ENCODE data around the gene CDHR1. TPM values are rescaled to one million over a fixed set of nuclear protein-coding genes. Genes with fewer than 3 reads are reported as not detected.

Gene CDHR1
- total RNA-seq, 1 donor from 2014 or later: 0.24 TPM

DNA sequence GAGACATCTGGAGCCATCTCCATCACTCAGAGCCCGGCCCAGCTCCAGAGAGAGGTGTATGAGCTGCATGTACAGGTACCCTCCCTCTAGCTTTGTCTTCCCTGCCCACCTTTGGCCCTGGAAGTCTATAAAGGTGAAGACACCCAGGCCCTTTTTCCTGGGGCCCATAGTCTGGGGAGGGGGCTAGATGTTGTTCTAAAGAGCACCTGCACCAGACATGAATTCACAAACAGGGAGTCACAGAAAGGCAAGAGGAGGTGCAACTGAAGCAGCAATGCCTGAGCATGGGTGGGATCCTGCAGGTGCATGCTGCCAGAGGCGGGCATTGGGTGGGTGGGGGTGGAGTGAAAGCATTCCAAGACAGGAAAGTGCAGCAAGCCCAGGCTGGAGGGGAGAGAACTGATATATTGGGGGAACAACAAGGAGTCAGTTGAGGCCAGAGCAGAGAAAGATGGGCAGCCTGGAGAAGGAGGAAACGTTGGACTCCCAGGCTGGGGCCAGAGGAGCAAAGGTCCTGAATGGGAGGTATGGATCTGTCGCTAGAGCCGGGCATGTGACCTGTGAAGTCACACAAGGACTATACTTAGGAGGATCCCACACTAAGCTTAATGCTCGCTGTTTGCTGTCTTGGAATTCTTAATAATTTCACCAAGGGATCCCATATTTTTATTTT lies 11.7 kb downstream of the CDHR1 start:
- Mint-ChIP-seq H3K36me3 (ENCODE audit: unreplicated experiment) (no peaks in the 10 kb centered on the region), H3K27me3 (ENCODE audit: unreplicated experiment) (peaks cover 12% of the 10 kb centered on the region), H3K9me3 (ENCODE audit: unreplicated experiment) (no peaks in the 10 kb centered on the region), H3K4me3 (ENCODE audit: unreplicated experiment) (no peak overlapping the region), H3K27ac (ENCODE audit: unreplicated experiment) (no peak overlapping the region), H3K4me1 (ENCODE audit: unreplicated experiment) (no peaks in the 10 kb centered on the region)
- no peak for DNase-seq (ENCODE audit: extremely low spot score, unreplicated experiment)
- TF ChIP-seq, protein P1, sequence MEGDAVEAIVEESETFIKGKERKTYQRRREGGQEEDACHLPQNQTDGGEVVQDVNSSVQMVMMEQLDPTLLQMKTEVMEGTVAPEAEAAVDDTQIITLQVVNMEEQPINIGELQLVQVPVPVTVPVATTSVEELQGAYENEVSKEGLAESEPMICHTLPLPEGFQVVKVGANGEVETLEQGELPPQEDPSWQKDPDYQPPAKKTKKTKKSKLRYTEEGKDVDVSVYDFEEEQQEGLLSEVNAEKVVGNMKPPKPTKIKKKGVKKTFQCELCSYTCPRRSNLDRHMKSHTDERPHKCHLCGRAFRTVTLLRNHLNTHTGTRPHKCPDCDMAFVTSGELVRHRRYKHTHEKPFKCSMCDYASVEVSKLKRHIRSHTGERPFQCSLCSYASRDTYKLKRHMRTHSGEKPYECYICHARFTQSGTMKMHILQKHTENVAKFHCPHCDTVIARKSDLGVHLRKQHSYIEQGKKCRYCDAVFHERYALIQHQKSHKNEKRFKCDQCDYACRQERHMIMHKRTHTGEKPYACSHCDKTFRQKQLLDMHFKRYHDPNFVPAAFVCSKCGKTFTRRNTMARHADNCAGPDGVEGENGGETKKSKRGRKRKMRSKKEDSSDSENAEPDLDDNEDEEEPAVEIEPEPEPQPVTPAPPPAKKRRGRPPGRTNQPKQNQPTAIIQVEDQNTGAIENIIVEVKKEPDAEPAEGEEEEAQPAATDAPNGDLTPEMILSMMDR (IDR thresholded peaks at IDR 0.05): no peak

DNA sequence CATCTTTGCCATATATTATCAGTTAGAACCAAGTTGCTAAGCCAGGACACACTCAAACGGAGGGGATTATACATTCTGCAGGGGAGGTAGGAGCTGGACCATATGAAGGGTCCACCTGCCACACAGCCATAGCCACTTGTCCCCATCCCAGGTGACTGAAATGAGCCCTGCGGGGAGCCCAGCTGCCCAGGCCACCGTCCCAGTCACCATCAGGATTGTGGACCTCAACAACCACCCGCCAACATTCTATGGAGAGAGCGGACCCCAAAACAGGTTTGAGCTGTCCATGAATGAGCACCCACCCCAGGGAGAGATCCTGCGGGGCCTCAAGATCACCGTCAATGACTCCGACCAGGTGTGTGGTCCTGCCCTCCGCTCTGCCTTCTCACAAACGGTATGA lies 13.7 kb downstream of the CDHR1 start:
- Mint-ChIP-seq H3K27me3 (ENCODE audit: unreplicated experiment) (peaks cover 12% of the 10 kb centered on the region), H3K4me3 (ENCODE audit: unreplicated experiment) (no peak overlapping the region), H3K36me3 (ENCODE audit: unreplicated experiment) (no peaks in the 10 kb centered on the region), H3K4me1 (ENCODE audit: unreplicated experiment) (no peaks in the 10 kb centered on the region), H3K27ac (ENCODE audit: unreplicated experiment) (no peak overlapping the region), H3K9me3 (ENCODE audit: unreplicated experiment) (no peaks in the 10 kb centered on the region)
- DNase-seq (ENCODE audit: extremely low spot score, unreplicated experiment): no peak
- TF ChIP-seq, protein P1 (IDR thresholded peaks at IDR 0.05): no peak

DNA sequence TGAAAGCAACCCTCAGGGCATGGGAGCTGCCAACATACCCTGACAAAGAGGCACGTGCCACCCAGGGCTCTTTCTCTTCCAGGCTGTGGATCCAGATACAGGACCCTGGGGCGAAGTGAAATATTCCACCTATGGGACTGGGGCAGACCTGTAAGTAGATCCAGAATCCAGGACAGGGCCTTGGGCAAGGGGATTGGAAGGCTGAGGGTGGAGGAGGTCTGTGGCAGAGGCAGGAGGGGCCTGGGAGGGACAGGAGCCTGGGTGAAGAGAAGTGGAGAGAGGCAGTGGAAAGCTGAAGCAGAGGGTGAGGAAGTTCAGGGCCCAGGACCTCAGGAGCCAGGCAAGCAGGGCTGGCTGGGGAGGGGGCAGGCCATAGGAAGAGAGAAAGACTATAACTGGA lies 17.2 kb downstream of the CDHR1 start:
- DNase-seq (ENCODE audit: extremely low spot score, unreplicated experiment): no peak
- no peaks in the 10 kb centered on the region for H3K4me1 Mint-ChIP-seq (ENCODE audit: unreplicated experiment)
- peaks cover 10% of the 10 kb centered on the region for H3K27me3 Mint-ChIP-seq (ENCODE audit: unreplicated experiment)
- no peak overlapping the region for H3K4me3 Mint-ChIP-seq (ENCODE audit: unreplicated experiment)
- no peaks in the 10 kb centered on the region for H3K9me3 Mint-ChIP-seq (ENCODE audit: unreplicated experiment)
- TF ChIP-seq, protein P1 (IDR thresholded peaks at IDR 0.05): no peak
- no peaks in the 10 kb centered on the region for H3K36me3 Mint-ChIP-seq (ENCODE audit: unreplicated experiment)
- no peak overlapping the region for H3K27ac Mint-ChIP-seq (ENCODE audit: unreplicated experiment)

DNA sequence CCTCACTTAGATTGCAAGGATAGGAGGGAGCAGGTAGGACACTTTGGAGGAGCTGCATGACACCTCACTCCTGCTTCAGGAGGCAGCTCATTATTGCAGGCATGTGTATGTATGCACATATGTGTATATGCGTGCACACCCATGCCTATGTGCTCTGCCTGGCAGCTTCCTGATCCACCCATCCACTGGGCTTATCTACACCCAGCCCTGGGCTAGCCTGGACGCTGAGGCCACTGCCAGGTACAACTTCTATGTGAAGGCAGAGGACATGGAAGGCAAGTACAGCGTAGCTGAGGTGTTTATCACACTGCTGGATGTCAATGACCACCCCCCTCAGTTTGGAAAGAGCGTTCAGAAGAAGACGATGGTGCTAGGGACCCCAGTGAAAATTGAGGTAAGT lies 17.7 kb downstream of the CDHR1 start:
- H3K4me1 Mint-ChIP-seq (ENCODE audit: unreplicated experiment): no peaks in the 10 kb centered on the region
- no peak for DNase-seq (ENCODE audit: extremely low spot score, unreplicated experiment)
- TF ChIP-seq, protein P1 (IDR thresholded peaks at IDR 0.05): no peak
- no peaks in the 10 kb centered on the region for H3K9me3 Mint-ChIP-seq (ENCODE audit: unreplicated experiment)
- no peak overlapping the region for H3K4me3 Mint-ChIP-seq (ENCODE audit: unreplicated experiment)
- H3K27me3 Mint-ChIP-seq (ENCODE audit: unreplicated experiment): peaks cover 5% of the 10 kb centered on the region
- no peaks in the 10 kb centered on the region for H3K36me3 Mint-ChIP-seq (ENCODE audit: unreplicated experiment)
- no peak overlapping the region for H3K27ac Mint-ChIP-seq (ENCODE audit: unreplicated experiment)

DNA sequence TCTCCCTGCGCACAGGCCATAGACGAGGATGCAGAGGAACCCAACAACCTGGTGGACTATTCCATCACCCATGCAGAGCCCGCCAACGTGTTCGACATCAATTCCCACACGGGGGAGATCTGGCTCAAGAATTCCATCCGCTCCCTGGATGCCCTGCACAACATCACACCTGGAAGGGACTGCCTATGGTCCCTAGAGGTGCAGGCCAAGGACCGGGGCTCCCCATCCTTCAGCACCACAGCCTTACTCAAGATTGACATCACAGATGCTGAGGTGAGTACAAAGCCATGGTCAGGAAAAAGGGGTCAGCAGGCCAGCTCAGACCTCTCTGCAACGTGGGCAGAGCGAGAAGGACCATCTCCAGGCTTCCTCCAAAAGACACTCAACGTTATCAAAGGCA lies 18.7 kb downstream of the CDHR1 start:
- H3K36me3 Mint-ChIP-seq (ENCODE audit: unreplicated experiment): no peaks in the 10 kb centered on the region
- no peak for DNase-seq (ENCODE audit: extremely low spot score, unreplicated experiment)
- H3K4me1 Mint-ChIP-seq (ENCODE audit: unreplicated experiment): no peaks in the 10 kb centered on the region
- peaks cover 2% of the 10 kb centered on the region for H3K27me3 Mint-ChIP-seq (ENCODE audit: unreplicated experiment)
- H3K27ac Mint-ChIP-seq (ENCODE audit: unreplicated experiment): no peak overlapping the region
- H3K9me3 Mint-ChIP-seq (ENCODE audit: unreplicated experiment): no peaks in the 10 kb centered on the region
- no peak overlapping the region for H3K4me3 Mint-ChIP-seq (ENCODE audit: unreplicated experiment)
- TF ChIP-seq, protein P1 (IDR thresholded peaks at IDR 0.05): no peak

Measured in osteocyte (in vitro differentiated cells).